Skin epidermis (tissue), 12 donors: Measurements from ENCODE around the gene HECTD1.
"Not testable (repeated sequence)": the region's sequence is repeated elsewhere in the genome, so short reads cannot be mapped to it uniquely, and the experiment has no call there.

ENCODE experiments used
- H3K27ac ChIP-seq, 21 experiments: fragments of 200-600 bp; sonication (generic) in 11 of 21; one replicate each; pipeline ENCODE4 v1.5.0; 2020; ENCODE audit warnings: mild to moderate bottlenecking in 3 of 21, inconsistent platforms in 2 of 21, moderate library complexity in 2 of 21
- H3K4me3 ChIP-seq, 7 experiments: fragments of 200-600 bp; sonication (generic) in 2 of 7; one replicate each; pipeline ENCODE4 v1.5.0; 2020; ENCODE audit warnings: inconsistent platforms in 2 of 7, mild to moderate bottlenecking in 2 of 7, moderate library complexity in 1 of 7

HECTD1 gene

GRCh38 chr14:31203414-31203742 lies 4.2 kb downstream of the HECTD1 start:
- no peak overlapping the region for H3K27ac ChIP-seq
- no peak overlapping the region for H3K4me3 ChIP-seq

GRCh38 chr14:31201111-31201510 lies 6.5 kb downstream of the HECTD1 start:
- no peak overlapping the region for H3K27ac ChIP-seq

GRCh38 chr14:31200702-31200990 lies 6.9 kb downstream of the HECTD1 start:
- Histone ChIP-seq H3K4me3 (no peak overlapping the region), H3K27ac (no peak overlapping the region)

More at GRCh38 chr14:31201111-31201510, 6.5 kb downstream of the HECTD1 start:
- H3K4me3 ChIP-seq = no peak overlapping the region

- H3K27ac ChIP-seq = no peak overlapping the region
- H3K4me3 ChIP-seq = no peak overlapping the region
These were observed 9.9 kb downstream of the HECTD1 start for GRCh38 chr14:31197671-31198070.

- H3K4me3 ChIP-seq = no peak overlapping the region
- H3K27ac ChIP-seq = no peak overlapping the region
These were observed 10.6 kb downstream of the HECTD1 start for GRCh38 chr14:31196839-31197492.

- no peak overlapping the region for H3K27ac ChIP-seq
- no peak overlapping the region for H3K4me3 ChIP-seq
These were observed 12.9 kb downstream of the HECTD1 start for GRCh38 chr14:31194661-31195060.

GRCh38 chr14:31194095-31194494 lies 13.5 kb downstream of the HECTD1 start:
- H3K27ac ChIP-seq = no peak overlapping the region
- no peak overlapping the region for H3K4me3 ChIP-seq

GRCh38 chr14:31192544-31192943 lies 15.0 kb downstream of the HECTD1 start:
- H3K4me3 ChIP-seq, H3K27ac ChIP-seq: not testable (repeated sequence)

- Histone ChIP-seq H3K4me3 (no peak overlapping the region), H3K27ac (no peak overlapping the region)
These were observed 16.8 kb downstream of the HECTD1 start for GRCh38 chr14:31190717-31191263.

GRCh38 chr14:31190219-31190603 lies 17.4 kb downstream of the HECTD1 start:
- no peak overlapping the region for H3K27ac ChIP-seq
- H3K4me3 ChIP-seq = no peak overlapping the region

GRCh38 chr14:31189346-31190218 lies 18.0 kb downstream of the HECTD1 start:
- H3K27ac ChIP-seq = no peak overlapping the region
- no peak overlapping the region for H3K4me3 ChIP-seq

- no peak overlapping the region for H3K4me3 ChIP-seq
- no peak overlapping the region for H3K27ac ChIP-seq
These were observed 18.8 kb downstream of the HECTD1 start for GRCh38 chr14:31188744-31189143.

- H3K4me3 ChIP-seq, H3K27ac ChIP-seq: not testable (repeated sequence)
These were observed 25.6 kb downstream of the HECTD1 start for GRCh38 chr14:31182016-31182415.

- Histone ChIP-seq H3K4me3 (no peak overlapping the region), H3K27ac (no peak overlapping the region)
These were observed 26.3 kb downstream of the HECTD1 start for GRCh38 chr14:31181271-31181670.

- no peak overlapping the region for H3K27ac ChIP-seq
- no peak overlapping the region for H3K4me3 ChIP-seq
These were observed 27.1 kb downstream of the HECTD1 start for GRCh38 chr14:31180299-31181051.

GRCh38 chr14:31174433-31174832 lies 33.2 kb downstream of the HECTD1 start:
- H3K4me3 ChIP-seq = no peak overlapping the region
- H3K27ac ChIP-seq = no peak overlapping the region

- Histone ChIP-seq H3K4me3 (no peak overlapping the region), H3K27ac (no peak overlapping the region)
These were observed 34.3 kb downstream of the HECTD1 start for GRCh38 chr14:31173120-31173837.

GRCh38 chr14:31172084-31172483 lies 35.5 kb downstream of the HECTD1 start:
- no peak overlapping the region for H3K4me3 ChIP-seq
- H3K27ac ChIP-seq = no peak overlapping the region

GRCh38 chr14:31170411-31170810 lies 37.2 kb downstream of the HECTD1 start:
- no peak overlapping the region for H3K4me3 ChIP-seq
- no peak overlapping the region for H3K27ac ChIP-seq

GRCh38 chr14:31169877-31170276 lies 37.7 kb downstream of the HECTD1 start:
- Histone ChIP-seq H3K4me3 (no peak overlapping the region), H3K27ac (no peak overlapping the region)
